WTC11 (cell line): ENCODE data around the gene BCL7C. TPM values are rescaled to one million over a fixed set of nuclear protein-coding genes. Genes with fewer than 3 reads are reported as not detected.

Experiments
- ATAC-seq: fragments of 200-7000 bp; cut with Tn5 transposase; 2 replicates; pipeline ENCODE4 v1.10.0; 2021; ENCODE audit warnings: mild to moderate bottlenecking, moderate library complexity
- CTCF ChIA-PET: fragments of 300-600 bp; sonication (Branson Sonifier 250); formaldehyde crosslinking; loops from one replicate; lab custom pipeline; 2021; ENCODE audit warnings: antibody characterized with exemption; lab: Charles Lee
- POLR2A ChIA-PET: fragments of 350-600 bp; sonication (Branson Sonifier 250); formaldehyde crosslinking; loops from one replicate; lab custom pipeline; 2021; ENCODE audit warnings: antibody characterized with exemption; lab: Charles Lee
- DNase-seq: peaks from one replicate; pipeline ENCODE4 v3.0.0; 2021; ENCODE audit warnings: low spot score
- H3K27ac Mint-ChIP-seq: 2 replicates; pipeline ENCODE4 v1.8.0; 2021; ENCODE audit warnings: mixed read lengths
- H3K27me3 Mint-ChIP-seq: 2 replicates; pipeline ENCODE4 v1.8.0; 2021; ENCODE audit warnings: low read depth, mild to moderate bottlenecking, moderate library complexity, mixed read lengths
- H3K36me3 Mint-ChIP-seq: 2 replicates; pipeline ENCODE4 v1.8.0; 2021; ENCODE audit warnings: mixed read lengths
- H3K4me1 Mint-ChIP-seq: 2 replicates; pipeline ENCODE4 v1.8.0; 2022; ENCODE audit warnings: mixed read lengths
- H3K4me3 Mint-ChIP-seq: 2 replicates; pipeline ENCODE4 v1.8.0; 2021; ENCODE audit warnings: mild to moderate bottlenecking, moderate library complexity, mixed read lengths
- H3K9me3 Mint-ChIP-seq: 2 replicates; pipeline ENCODE4 v1.8.0; 2021; ENCODE audit warnings: mixed read lengths
- AR ChIP-seq: fragments of 250-450 bp; sonication (Bioruptor Pico); IDR thresholded peaks from 2 replicates; pipeline ENCODE4 v1.9.0; 2021; ENCODE audit warnings: mild to moderate bottlenecking
- ATF2 ChIP-seq: sonication (generic); formaldehyde crosslinking; IDR thresholded peaks from 2 replicates; pipeline ENCODE4 v1.8.1; 2022; ENCODE audit warnings: low read depth, missing genetic modification reagents, borderline replicate concordance
- CBFB ChIP-seq: sonication (generic); formaldehyde crosslinking; IDR thresholded peaks from 2 replicates; pipeline ENCODE4 v1.8.1; 2022; ENCODE audit warnings: mild to moderate bottlenecking, low read depth, missing genetic modification reagents
- CDX4 ChIP-seq: fragments of 250-450 bp; sonication (Bioruptor Pico); IDR thresholded peaks from 2 replicates; pipeline ENCODE4 v1.9.0; 2021; ENCODE audit warnings: moderate library complexity, mild to moderate bottlenecking, inconsistent platforms, borderline replicate concordance
- CTCF ChIP-seq: fragments of 200-600 bp; IDR thresholded peaks from 2 replicates; pipeline ENCODE4 v1.8.0; 2022; ENCODE audit warnings: antibody characterized with exemption
- ERG ChIP-seq: fragments of 250-450 bp; sonication (Bioruptor Pico); IDR thresholded peaks from 2 replicates; pipeline ENCODE4 v1.8.0; 2021; ENCODE audit warnings: mild to moderate bottlenecking
- ESRRA ChIP-seq: sonication (generic); formaldehyde crosslinking; IDR thresholded peaks from 2 replicates; pipeline ENCODE4 v1.8.1; 2022; ENCODE audit warnings: mild to moderate bottlenecking, missing genetic modification reagents, borderline replicate concordance
- FOXK1 ChIP-seq: sonication (generic); formaldehyde crosslinking; IDR thresholded peaks from 2 replicates; pipeline ENCODE4 v1.8.0; 2022; ENCODE audit warnings: mild to moderate bottlenecking, moderate library complexity, missing genetic modification reagents
- IRF1 ChIP-seq: sonication (generic); formaldehyde crosslinking; IDR thresholded peaks from 2 replicates; pipeline ENCODE4 v1.8.0; 2023; ENCODE audit warnings: missing genetic modification reagents
- KAT7 ChIP-seq: sonication (generic); formaldehyde crosslinking; IDR thresholded peaks from 2 replicates; pipeline ENCODE4 v1.8.1; 2023; ENCODE audit warnings: missing genetic modification reagents, mild to moderate bottlenecking, borderline replicate concordance
- MLX ChIP-seq: sonication (generic); formaldehyde crosslinking; IDR thresholded peaks from 2 replicates; pipeline ENCODE4 v1.8.1; 2023; ENCODE audit warnings: mild to moderate bottlenecking, missing genetic modification reagents, moderate library complexity
- NFATC4 ChIP-seq: fragments of 250-450 bp; sonication (Bioruptor Pico); IDR thresholded peaks from 2 replicates; pipeline ENCODE4 v1.9.0; 2021; ENCODE audit warnings: mild to moderate bottlenecking
- NFYB ChIP-seq: sonication (generic); formaldehyde crosslinking; conservative IDR thresholded peaks from 2 replicates; pipeline ENCODE4 v1.8.0; 2022; ENCODE audit warnings: low read depth, missing genetic modification reagents
- NR2C2 ChIP-seq: sonication (generic); formaldehyde crosslinking; IDR thresholded peaks from 2 replicates; pipeline ENCODE4 v1.8.0; 2022; ENCODE audit warnings: mild to moderate bottlenecking, missing genetic modification reagents
- PREB ChIP-seq: sonication (generic); formaldehyde crosslinking; IDR thresholded peaks from 2 replicates; pipeline ENCODE4 v1.8.1; 2022; ENCODE audit warnings: mild to moderate bottlenecking, missing genetic modification reagents, moderate library complexity, borderline replicate concordance
- SMAD4 ChIP-seq: sonication (generic); formaldehyde crosslinking; IDR thresholded peaks from 2 replicates; pipeline ENCODE4 v1.8.0; 2022; ENCODE audit warnings: mild to moderate bottlenecking, missing genetic modification reagents
- TEAD1 ChIP-seq: sonication (generic); formaldehyde crosslinking; IDR thresholded peaks from 2 replicates; pipeline ENCODE4 v1.8.0; 2022; ENCODE audit warnings: mild to moderate bottlenecking, missing genetic modification reagents
- ZNF416 ChIP-seq: fragments of 250-450 bp; sonication (Bioruptor Pico); IDR thresholded peaks from 2 replicates; pipeline ENCODE4 v1.9.0; 2021; ENCODE audit warnings: mild to moderate bottlenecking, inconsistent platforms
- total RNA-seq: library from RNA; stranded (reverse); gene quantifications from 3 replicates; pipeline ENCODE4 v1.2.3, GENCODE V29; 2021

BCL7C gene
- total RNA-seq, 1 experiment from 2014 or later: 18.3 TPM

GRCh38 chr16:30887927-30888326 lies 6.0 kb downstream of the BCL7C start:
- POLR2A ChIA-PET: no interaction called here
- Mint-ChIP-seq H3K27ac (no peak overlapping the region), H3K36me3 (peaks cover 7% of the 10 kb centered on the region; the same call in 1 of the 2 replicates), H3K4me1 (peaks cover 4% of the 10 kb centered on the region), H3K27me3 (no peaks in the 10 kb centered on the region), H3K9me3 (no peaks in the 10 kb centered on the region), H3K4me3 (no peak overlapping the region)
- TF ChIP-seq CTCF (no peak), ESRRA (no peak), KAT7 (CRISPR knock-in tag) (no peak), NR2C2 (no peak), CBFB (CRISPR knock-in tag) (no peak), ATF2 (CRISPR knock-in tag) (no peak), MLX (CRISPR knock-in tag) (no peak), NFATC4 (CRISPR knock-in tag) (no peak)
- DNase-seq (no peak), ATAC-seq (no peak)
- CTCF ChIA-PET: interaction anchor here (0.6 kb wide), 1 partner anchor 82 kb away, joined by 4 read pairs; no protein-coding TSS in a partner anchor

GRCh38 chr16:30886145-30886544 lies 7.7 kb downstream of the BCL7C start:
- POLR2A ChIA-PET: no interaction called here
- Mint-ChIP-seq H3K27ac (no peak overlapping the region; the same call in 1 of the 2 replicates), H3K4me1 (peaks cover 8% of the 10 kb centered on the region)
- no peak for ATAC-seq
- CTCF ChIA-PET: interaction anchor here (0.9 kb wide), 1 partner anchor 41 kb away, joined by 3 read pairs; no protein-coding TSS in a partner anchor
- TF ChIP-seq AR (no peak), IRF1 (no peak), ERG (CRISPR knock-in tag) (no peak), PREB (CRISPR knock-in tag) (no peak), NFYB (CRISPR knock-in tag) (no peak), TEAD1 (CRISPR knock-in tag) (no peak), CDX4 (no peak), FOXK1 (CRISPR knock-in tag) (no peak), ZNF416 (CRISPR knock-in tag) (no peak), SMAD4 (CRISPR knock-in tag) (no peak)
- TF ChIP-seq, all 79 proteins: peak for 0
- no peaks in the 10 kb centered on the region for H3K27me3 Mint-ChIP-seq
- no peak overlapping the region for H3K4me3 Mint-ChIP-seq
- no peaks in the 10 kb centered on the region for H3K9me3 Mint-ChIP-seq
- no peak for DNase-seq
- H3K36me3 Mint-ChIP-seq: peaks cover 10% of the 10 kb centered on the region; the same call in 1 of the 2 replicates
